NOMO-1 treated with DMSO at 0.1 percent for 48 hours (cell line): Measurements from ENCODE around the gene AAGAB.

ENCODE experiments used
- DNase-seq: peaks from one replicate; lab custom pipeline; 2025; ENCODE audit not compliant: unreplicated experiment; lab: John Stamatoyannopoulos, UW

Gene AAGAB

DNA sequence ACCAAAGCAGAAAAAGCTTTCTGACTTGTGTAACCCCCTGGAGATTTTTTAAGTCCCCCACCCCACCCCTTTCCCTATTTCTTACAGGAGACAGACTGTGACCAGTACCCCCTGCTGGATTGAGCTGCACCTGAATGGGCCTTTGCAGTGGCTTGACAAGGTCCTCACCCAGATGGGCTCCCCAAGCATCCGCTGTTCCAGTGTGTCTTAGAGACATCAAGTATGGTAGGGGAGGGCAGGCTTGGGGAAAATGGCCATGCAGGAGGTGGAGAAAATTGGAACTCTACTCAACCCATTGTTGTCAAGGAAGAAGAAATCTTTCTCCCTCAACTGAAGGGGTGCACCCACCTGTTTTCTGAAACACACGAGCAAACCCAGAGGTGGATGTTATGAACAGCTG is 64.1 kb downstream of the AAGAB start:
- DNase-seq: no peak

DNA sequence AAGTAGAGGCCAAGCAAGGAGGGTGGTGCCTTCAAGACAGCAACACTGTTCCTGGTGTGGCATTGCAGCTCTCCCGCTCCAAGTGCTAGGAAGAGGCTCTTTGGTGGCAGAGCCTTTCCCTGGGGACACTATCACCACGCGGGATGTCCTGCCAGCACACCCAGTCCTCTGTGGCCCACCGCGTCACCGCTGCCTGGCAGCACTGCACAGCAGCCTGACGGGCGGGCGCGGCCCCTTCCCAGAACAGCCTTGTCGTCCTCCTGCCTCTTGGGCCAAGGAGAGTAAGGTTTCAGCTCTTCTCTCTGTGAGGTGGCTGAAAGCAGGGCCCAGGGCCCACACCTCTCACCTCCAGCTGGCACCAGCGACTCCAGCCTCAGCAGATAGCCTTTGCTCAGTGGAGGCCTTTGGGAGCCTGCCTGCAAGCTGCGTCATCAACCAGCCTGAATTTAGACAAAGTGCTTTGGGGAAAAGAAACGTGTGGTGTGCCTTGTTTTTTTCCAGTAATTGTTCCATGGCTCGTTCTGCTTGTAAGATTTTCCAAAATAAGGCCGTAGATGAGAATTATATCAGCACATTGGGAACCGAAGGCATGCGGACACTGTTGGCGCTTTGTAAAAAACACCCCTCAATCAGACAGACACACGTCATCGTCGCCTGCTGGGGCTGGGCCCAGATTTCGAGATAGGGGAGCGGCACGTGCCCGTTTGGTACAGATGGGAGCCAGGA is 65.0 kb downstream of the AAGAB start:
- no peak for DNase-seq

DNA sequence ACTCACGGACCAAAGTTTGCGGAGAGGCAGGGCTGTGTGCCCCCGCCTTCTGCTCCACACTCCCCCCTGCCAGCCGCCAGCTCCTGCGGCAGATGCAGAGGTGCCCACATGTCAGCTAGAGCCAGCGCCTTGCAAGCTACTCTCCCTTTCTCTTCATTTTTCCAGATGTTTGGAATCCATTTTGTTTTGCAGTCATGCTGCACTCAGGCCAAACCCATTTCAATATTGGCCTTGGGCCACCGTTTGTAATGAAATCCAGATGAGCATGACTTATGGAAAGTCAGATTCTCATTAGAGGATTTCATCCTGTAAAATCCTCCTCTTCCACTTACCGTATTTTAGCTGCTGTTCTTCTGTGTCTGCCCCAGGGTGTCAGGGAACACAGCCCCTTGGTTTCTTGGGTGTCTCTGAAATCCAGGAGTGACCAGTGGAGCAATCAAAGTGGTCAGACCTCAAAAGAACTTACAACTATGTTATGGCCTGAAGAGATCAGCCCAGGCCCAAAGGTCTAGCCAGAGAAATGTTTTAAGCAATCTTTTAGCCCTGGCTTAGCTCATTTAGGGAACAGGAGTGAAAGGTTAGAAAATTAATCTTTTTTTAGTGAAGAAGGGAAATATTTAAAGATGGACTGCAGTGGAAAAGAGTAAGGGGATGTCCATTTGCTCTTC is 65.8 kb downstream of the AAGAB start:
- no peak for DNase-seq

DNA sequence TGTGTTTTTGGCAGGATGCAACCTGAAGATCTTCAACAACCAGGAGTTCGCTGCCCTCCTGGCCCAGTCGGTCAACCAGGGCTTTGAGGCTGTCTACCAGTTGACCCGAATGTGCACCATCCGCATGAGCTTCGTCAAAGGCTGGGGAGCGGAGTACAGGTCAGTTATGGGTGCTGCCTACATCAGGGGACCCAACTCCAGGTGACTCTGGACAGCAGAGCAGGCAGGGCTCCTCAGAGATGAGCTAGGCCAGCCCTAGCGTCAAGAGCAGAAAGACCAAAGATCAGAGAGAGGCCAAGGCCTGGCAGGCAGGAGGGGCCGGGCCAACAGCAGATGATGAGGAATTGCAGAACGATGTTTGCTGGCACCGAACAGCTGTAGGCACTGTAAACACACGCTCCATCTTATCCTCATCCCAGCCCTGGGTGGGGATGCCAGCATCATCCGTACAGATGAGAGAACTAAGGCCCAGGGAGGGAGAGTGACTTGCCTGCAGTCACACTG is 67.1 kb downstream of the AAGAB start:
- no peak for DNase-seq

DNA sequence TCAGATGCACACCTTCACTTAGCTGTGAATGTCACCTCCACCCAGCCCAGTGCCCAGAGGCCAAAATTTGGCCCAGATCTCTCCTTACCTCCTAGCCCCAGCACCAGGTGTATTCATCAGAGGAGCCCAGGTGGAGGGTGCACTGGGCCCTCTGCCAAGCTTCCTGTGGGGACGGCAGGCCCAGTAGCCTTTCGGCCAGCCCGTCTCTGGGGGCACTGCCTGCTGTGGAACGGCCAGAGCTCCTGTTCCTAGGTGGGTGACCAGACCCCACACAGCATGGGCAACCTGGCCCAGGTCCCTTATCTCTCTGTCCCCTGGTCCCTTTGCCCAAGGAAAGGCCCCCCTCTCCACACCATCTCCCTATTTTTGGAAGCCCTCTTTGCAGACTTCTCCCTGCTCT is 67.8 kb downstream of the AAGAB start:
- no peak for DNase-seq

DNA sequence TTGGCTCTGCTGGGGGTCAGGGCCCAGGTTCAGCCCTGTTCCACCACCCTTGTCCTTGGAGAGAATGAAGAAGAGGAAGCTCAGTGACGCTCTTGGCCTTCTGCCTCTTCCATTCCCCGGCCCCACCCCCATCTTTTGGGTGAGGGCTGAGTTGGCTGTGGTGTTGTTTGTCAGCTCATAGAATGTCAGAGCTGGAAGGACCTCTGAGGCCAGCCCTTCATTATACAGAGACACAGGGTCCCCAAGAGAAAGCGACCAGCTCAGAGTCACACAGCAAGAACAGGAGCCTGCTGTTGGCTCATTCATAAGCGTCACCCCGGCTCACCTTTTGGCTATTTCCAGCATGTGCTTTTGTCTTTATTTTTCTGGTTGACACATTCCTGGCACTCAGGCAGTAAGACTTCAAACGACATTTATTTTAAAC is 68.2 kb downstream of the AAGAB start:
- DNase-seq: no peak

DNA sequence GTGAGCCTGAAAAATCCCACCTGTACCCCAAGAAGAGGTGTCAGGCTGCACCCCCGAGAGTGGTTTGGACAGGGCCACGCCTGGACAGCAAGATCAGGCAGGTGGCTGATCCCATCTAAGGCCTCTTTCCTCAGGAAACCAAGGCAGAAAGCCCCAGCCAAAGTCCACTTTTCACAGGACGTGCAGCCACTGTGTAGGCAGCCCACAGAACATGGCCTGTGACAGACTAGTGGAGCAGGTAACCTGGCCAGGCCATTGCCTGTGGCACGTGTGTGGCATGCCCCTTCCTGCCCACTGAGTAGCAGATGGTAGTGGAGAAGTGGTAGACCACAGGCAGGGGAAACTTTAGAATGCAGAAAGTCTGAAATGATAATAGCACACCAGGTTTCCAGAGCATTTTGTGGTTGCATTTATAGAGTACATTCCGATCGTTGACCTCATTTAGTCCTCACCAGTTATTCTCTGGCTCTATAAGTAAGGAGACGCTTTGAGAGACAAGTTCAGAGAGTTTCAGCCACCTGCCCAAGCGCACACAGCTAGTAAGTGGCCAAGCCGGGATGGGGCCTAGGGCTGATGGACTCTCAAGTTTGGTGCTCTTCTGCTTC is 68.7 kb downstream of the AAGAB start:
- DNase-seq: no peak

DNA sequence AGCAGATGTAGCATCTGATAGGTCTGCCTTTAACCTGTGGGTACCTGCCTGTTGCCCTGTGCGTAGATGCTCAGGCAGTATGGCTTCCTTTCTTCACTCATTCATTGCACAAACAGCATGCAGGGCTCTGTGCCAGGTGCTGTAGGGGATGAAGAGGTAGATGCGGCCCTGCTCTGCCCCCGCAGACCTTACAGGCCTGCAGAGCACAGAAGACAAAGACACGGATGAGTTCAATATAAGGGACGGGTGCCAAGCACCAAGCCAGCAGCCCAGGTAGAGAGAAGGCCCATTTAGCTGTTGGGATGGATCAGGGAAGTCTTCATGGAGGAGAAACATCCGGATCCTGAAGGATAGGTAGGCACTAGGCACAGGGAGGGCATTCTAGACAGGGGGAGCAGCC is 69.4 kb downstream of the AAGAB start:
- no peak for DNase-seq

DNA sequence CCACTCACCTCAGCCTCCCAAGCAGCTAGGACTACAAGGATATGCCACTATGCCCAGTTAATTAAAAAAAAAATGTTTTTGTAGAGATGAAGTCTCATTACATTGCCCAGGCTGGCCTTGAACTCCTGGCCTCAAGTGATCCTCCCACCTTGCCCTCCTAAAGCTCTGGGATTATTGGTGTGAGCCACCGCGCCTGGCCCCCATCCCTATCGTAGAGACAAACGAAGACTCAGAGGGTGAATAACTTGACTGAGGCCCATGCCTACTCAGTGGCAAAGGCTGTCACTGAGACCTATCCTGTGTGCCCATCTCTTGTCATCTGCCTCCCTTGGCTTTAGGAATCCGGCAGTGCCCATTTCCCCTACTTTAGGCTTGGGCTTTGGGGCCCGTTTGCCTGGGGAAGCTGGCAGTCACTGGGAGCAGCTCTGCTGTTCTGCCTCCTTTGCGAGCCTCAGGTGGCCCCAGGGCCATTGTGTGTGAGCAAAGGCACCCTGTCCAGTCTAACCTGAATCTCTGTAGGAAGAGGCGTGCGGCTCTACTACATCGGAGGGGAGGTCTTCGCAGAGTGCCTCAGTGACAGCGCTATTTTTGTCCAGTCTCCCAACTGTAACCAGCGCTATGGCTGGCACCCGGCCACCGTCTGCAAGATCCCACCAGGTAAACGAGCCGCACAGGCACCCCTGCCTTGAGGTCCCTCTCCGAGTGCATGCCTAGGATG is 70.1 kb downstream of the AAGAB start:
- DNase-seq: no peak

DNA sequence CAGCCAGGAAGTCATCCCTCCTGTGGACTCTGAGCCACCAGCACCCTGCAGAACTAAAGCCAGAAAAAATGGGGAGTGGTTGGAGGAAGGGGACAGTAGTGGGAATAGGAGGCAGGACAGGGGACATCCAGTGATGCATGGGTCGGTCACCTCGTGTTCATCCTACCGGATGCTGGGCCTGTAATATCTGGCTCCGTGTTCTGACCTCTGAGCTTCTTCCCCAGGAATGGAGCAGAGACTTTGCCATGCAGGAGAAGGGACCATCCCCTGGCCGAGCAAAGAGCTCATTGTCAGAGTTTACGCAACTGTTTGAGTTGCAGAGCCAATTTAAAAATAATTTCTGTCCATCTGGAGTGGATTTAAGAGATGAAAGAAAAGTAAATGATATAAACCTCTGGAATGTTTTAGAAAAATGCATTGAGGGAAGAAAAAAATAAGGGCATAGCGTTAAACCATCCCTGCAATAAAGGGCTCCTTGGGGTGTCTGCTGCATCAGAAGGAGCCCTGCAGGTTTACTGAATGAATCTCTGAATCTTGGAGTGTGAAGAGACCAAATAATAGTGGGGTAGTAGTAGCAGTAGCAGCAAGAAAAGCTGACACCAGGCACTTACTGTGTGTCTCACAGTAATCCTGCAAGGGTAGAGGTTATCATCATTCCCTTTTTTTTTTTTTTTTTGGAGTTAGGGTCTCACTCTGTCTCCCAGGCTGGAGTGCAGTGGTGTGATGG is 70.9 kb downstream of the AAGAB start:
- no peak for DNase-seq

DNA sequence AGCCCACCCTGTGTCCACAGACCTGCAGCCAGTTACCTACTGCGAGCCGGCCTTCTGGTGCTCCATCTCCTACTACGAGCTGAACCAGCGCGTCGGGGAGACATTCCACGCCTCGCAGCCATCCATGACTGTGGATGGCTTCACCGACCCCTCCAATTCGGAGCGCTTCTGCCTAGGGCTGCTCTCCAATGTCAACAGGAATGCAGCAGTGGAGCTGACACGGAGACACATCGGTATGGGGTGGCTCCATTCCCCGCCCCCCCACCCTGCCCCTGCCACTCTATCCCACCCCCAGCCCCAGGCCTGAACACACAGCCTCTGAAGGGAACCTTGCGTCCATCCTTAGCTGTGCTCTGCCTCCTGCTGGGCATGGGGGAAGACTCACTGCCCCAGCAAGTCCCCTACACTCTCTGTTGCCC is 73.2 kb downstream of the AAGAB start:
- no peak for DNase-seq

DNA sequence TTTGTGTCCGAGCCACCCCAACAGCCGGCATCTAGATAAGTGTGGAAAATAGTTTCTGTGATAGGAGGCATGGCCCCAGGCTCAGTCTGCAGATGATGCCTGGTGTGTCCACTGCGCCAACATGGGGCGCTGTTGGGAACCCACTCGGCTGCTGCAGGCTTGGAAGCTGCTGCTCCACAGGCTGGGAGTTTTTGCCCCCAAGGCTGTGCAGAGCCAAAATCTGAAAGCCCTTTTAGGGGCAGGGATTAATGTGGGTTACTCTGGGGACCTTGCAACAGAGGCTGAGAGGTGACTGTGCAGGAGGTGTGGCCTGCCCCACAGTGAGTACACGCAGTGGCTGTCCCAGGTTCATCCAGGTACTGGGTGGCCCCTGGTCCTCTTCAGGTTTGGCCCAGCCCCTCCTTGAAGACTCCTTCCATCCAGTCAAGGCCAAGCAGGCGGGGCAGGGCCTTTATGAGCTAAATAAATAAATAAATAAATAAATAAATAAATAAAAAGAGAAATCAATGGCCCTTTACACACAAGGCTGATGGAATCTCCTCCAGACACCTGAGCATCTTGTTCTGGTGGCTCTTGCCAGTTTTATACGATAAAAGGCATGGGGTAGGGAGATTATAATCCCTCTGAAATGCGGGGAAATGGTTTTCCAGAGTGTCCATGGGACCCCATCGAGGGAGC is 73.8 kb downstream of the AAGAB start:
- no peak for DNase-seq

DNA sequence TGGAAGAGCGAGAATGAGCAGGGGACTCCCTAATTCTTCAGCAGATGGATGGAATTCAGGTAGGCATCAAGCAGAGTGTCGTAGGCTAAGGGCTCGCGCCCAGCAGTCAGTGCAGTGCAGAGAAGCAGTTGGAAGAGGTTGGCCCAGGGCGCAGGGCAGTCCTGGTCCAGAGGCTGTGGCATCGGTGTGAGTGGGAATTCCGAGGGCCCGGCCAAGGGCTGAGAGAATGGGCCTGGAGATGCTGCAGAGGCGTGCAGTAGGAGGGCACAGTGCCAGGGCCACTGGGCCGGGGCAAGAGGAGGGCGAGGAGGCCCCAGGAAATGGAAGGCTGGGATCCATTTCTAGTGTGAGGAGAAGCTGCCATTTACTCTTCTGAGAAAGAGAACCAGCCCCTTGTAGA is 74.4 kb downstream of the AAGAB start:
- no peak for DNase-seq

DNA sequence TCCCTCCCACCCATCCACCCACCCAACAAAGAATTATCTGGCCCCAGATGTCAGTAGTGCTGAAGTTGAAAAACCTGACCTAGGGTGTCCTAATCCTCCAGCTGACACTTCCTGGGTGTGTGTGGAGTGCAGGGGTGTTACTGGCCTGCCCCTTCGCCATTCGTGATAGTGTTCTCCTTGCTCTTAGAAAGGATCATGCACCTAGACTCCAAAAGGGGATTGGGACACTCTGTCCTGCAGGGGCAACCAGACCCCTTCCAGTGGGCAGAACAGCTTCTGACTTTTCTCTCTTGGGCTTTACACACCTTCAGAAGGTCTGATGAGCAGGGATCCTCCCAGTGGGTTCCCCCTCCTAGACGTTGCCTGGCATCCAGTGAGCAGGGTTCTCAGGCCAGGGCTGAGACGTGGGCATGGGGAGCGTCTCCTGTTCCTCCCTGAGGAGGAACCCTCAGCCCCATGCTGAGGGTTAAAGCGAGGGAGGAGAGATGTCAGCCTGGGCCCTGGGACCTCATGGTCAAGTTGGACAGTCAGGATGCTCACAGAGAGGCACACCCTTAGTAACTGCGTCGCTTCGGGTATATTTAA is 75.0 kb downstream of the AAGAB start:
- DNase-seq: no peak

DNA sequence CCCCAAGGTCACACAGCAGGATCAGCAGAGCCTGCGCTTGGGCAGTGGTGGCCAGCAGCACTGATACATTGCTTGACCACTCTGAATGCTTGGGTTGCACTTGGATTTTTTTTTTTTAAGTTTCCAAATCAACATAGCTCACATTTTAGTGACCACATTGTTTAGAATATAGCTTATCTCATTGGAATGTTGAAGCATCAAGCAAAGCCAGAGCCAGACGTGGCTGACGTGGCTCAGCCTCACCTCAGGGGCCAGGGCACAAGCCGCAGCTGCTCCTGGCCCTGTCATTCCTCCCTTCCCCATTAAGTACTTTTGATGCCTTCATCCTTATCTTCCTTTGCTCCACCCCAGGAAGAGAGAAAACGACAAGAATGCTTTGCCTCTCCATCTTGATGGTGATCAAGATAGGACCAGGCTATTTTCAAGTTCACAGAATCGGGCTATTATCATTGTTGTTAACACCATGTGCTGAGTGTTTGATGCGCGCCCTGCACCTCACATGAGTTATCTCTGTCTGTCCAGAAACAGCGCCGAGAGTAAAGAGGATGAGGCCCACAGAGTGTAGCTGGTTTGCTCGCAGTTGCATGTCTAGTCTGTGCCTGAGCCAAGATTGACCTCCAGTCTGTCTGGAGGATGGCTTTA is 75.8 kb downstream of the AAGAB start:
- no peak for DNase-seq

DNA sequence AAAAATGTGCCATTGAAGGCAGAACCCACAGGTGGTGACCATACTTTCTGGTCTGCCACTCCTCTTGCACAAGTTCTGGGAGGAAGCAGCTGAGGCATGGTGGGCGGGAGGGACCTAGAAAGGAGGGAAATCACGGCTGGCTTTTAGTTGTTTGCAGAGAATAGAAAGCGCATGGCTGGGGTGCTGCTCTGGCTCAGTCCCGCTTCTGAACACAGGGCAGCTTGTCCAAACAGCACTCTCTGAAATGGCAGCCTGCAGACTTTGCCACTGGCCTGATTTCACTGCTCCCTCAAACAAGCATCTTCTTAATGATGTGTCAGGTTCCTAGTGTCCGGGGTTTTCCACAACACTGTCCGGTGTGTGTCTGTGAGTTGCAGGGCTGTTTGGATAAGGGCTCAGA is 76.7 kb downstream of the AAGAB start:
- no peak for DNase-seq

DNA sequence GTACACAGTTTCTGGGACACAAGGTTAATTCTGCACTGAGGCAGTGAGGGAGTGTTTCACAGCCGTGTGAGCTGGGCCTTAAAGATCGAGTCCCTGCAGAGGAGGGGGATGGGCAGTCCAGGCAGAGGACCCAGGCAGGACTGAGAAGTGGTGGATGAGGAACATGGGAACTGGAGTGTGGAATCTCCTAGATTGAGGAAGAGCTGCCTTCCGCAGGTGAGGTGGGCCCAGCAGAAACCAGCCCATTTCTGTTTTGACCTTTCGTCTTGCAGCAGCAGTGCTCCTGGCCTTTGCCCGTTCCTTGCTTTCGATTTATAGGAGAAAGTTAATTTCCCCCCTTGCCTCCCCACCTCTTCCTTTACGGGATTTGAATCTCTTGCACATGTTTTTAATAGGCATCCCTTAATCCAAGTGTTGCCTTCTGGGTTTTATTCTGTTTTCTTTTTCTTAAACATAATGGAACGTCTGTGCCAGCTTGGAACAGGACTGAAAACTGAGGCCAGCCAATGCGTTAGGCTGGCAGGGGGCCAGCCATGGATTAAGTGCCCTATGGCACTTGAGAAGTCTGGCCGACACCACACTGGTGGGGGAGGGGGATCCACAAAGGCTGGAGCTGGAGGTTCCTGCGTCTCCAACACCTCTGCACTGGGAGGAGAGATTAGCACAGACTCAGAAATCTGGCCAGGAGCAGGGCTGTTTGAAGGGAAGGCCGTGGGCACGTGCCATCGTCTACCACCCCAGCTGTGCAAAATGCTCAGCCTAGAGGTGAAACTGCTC is 78.1 kb downstream of the AAGAB start:
- no peak for DNase-seq

DNA sequence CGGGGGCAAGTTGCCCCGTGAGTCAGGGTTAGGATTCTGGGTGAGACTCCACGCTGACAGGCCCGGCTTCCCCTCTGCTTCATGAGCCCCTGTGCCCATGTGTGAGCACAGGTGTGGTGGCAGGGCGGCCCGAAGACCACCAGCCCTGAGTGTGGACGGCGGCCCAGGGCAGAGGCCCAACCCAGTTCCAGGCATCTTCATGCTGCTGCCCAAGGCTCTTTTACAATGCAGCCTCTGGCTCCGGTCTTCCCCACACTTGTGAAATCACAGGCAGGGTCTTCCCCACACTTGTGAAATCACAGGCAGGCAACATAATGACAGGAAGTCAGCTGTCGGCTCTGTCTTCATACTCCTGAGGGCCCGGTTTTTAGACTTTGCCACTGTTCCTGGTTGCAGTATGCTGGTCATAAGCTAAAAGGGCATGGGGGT is 78.8 kb downstream of the AAGAB start:
- DNase-seq: peak; percentile 96
